Activated naive CD8-positive, alpha-beta T cell treated with anti-CD3 and anti-CD28 coated beads for 36 hours (primary cell): ENCODE results near the gene HIGD1B. TPM values are rescaled to one million over a fixed set of nuclear protein-coding genes. Genes with fewer than 3 reads are reported as not detected.
"Not testable (repeated sequence)": the region's sequence is repeated elsewhere in the genome, so short reads cannot be mapped to it uniquely, and the experiment has no call there.

Source experiments
- DNase-seq: peaks from one replicate; pipeline ENCODE4 v3.0.0; 2021
- H3K27ac Mint-ChIP-seq: one replicate; pipeline ENCODE4 v1.8.0; 2022; ENCODE audit warnings: mild to moderate bottlenecking, moderate library complexity, mixed read lengths
- H3K27me3 Mint-ChIP-seq: one replicate; pipeline ENCODE4 v1.8.0; 2022; ENCODE audit warnings: mild to moderate bottlenecking, mixed read lengths
- H3K36me3 Mint-ChIP-seq: one replicate; pipeline ENCODE4 v1.8.0; 2021; ENCODE audit warnings: mild to moderate bottlenecking, mixed read lengths
- H3K4me1 Mint-ChIP-seq: one replicate; pipeline ENCODE4 v1.8.0; 2021; ENCODE audit warnings: mixed read lengths
- H3K4me3 Mint-ChIP-seq: one replicate; pipeline ENCODE4 v1.8.0; 2022; ENCODE audit warnings: mild to moderate bottlenecking, moderate library complexity, mixed read lengths
- H3K9me3 Mint-ChIP-seq: one replicate; pipeline ENCODE4 v1.8.0; 2022; ENCODE audit warnings: mixed read lengths
- total RNA-seq, 2 experiments: library from RNA; stranded (reverse); gene quantifications; one replicate each; pipeline ENCODE4 v1.2.3, GENCODE V29; 2021

The HIGD1B gene
- not detected for total RNA-seq

- Mint-ChIP-seq H3K27me3 (no peaks in the 10 kb centered on the region), H3K4me1 (no peaks in the 10 kb centered on the region), H3K27ac (no peak within 1 kb of the TSS), H3K4me3 (no peak within 1 kb of the TSS), H3K36me3 (peaks cover 4% of the 10 kb centered on the region), H3K9me3 (no peaks in the 10 kb centered on the region)
- DNase-seq = no peak
These were observed at the start of gene HIGD1B for GRCh38 chr17:44847586-44847985. HIGD1B (plus strand) TSS chr17:44847883; CDS start chr17:44848153, 270 bp downstream.

- no peak overlapping the region for H3K4me3 Mint-ChIP-seq
These were observed 49.3 kb upstream of the HIGD1B start for GRCh38 chr17:44798356-44798755.

GRCh38 chr17:44801880-44802279, 45.8 kb upstream of the HIGD1B start:
- no peaks in the 10 kb centered on the region for H3K27me3 Mint-ChIP-seq
- no peaks in the 10 kb centered on the region for H3K9me3 Mint-ChIP-seq
- no peak overlapping the region for H3K4me3 Mint-ChIP-seq
- no peak for DNase-seq
- no peak overlapping the region for H3K27ac Mint-ChIP-seq
- H3K4me1 Mint-ChIP-seq = peaks cover 2% of the 10 kb centered on the region
- peaks cover 3% of the 10 kb centered on the region for H3K36me3 Mint-ChIP-seq

More at GRCh38 chr17:44798356-44798755, 49.3 kb upstream of the HIGD1B start:
- Mint-ChIP-seq H3K4me1 (peaks cover 7% of the 10 kb centered on the region), H3K9me3 (no peaks in the 10 kb centered on the region), H3K36me3 (no peaks in the 10 kb centered on the region), H3K27ac (no peak overlapping the region), H3K27me3 (no peaks in the 10 kb centered on the region)
- no peak for DNase-seq

GRCh38 chr17:44804302-44805089, 43.2 kb upstream of the HIGD1B start:
- DNase-seq = no peak
- peaks cover 3% of the 10 kb centered on the region for H3K36me3 Mint-ChIP-seq
- H3K27ac Mint-ChIP-seq = no peak overlapping the region

GRCh38 chr17:44807093-44807816, 40.4 kb upstream of the HIGD1B start:
- no peaks in the 10 kb centered on the region for H3K4me1 Mint-ChIP-seq
- H3K27ac Mint-ChIP-seq = no peak overlapping the region
- peaks cover 3% of the 10 kb centered on the region for H3K36me3 Mint-ChIP-seq
- no peak overlapping the region for H3K4me3 Mint-ChIP-seq
- peaks cover 5% of the 10 kb centered on the region for H3K27me3 Mint-ChIP-seq
- H3K9me3 Mint-ChIP-seq = no peaks in the 10 kb centered on the region
- DNase-seq = no peak

More at GRCh38 chr17:44804302-44805089, 43.2 kb upstream of the HIGD1B start:
- Mint-ChIP-seq H3K4me1 (no peaks in the 10 kb centered on the region), H3K4me3 (no peak overlapping the region), H3K9me3 (no peaks in the 10 kb centered on the region), H3K27me3 (peaks cover 5% of the 10 kb centered on the region)

- no peak for DNase-seq
- peaks cover 7% of the 10 kb centered on the region for H3K27me3 Mint-ChIP-seq
- H3K27ac Mint-ChIP-seq = no peak overlapping the region
- H3K9me3 Mint-ChIP-seq = no peaks in the 10 kb centered on the region
- H3K4me3 Mint-ChIP-seq = no peak overlapping the region
- H3K36me3 Mint-ChIP-seq = peaks cover 3% of the 10 kb centered on the region
- H3K4me1 Mint-ChIP-seq = no peaks in the 10 kb centered on the region
These were observed 39.9 kb upstream of the HIGD1B start for GRCh38 chr17:44807817-44808155.

- Mint-ChIP-seq H3K4me1 (no peaks in the 10 kb centered on the region), H3K27me3 (peaks cover 11% of the 10 kb centered on the region), H3K9me3 (no peaks in the 10 kb centered on the region), H3K4me3 (no peak overlapping the region), H3K36me3 (peaks cover 3% of the 10 kb centered on the region), H3K27ac (no peak overlapping the region)
- no peak for DNase-seq
These were observed 39.5 kb upstream of the HIGD1B start for GRCh38 chr17:44808156-44808555.

- not testable (repeated sequence) for H3K9me3 Mint-ChIP-seq, H3K36me3 Mint-ChIP-seq, H3K4me1 Mint-ChIP-seq, DNase-seq, H3K4me3 Mint-ChIP-seq, H3K27ac Mint-ChIP-seq
- H3K27me3 Mint-ChIP-seq = peaks cover 11% of the 10 kb centered on the region
These were observed 38.9 kb upstream of the HIGD1B start for GRCh38 chr17:44808656-44809388.

GRCh38 chr17:44812263-44812662, 35.4 kb upstream of the HIGD1B start:
- Mint-ChIP-seq H3K4me3 (no peak overlapping the region), H3K36me3 (no peaks in the 10 kb centered on the region), H3K27ac (no peak overlapping the region), H3K4me1 (no peaks in the 10 kb centered on the region), H3K27me3 (peaks cover 10% of the 10 kb centered on the region), H3K9me3 (no peaks in the 10 kb centered on the region)
- DNase-seq = no peak

GRCh38 chr17:44818508-44818907, 29.2 kb upstream of the HIGD1B start:
- H3K4me3 Mint-ChIP-seq, H3K27ac Mint-ChIP-seq, DNase-seq, H3K36me3 Mint-ChIP-seq, H3K4me1 Mint-ChIP-seq, H3K9me3 Mint-ChIP-seq: not testable (repeated sequence)
- peaks cover 21% of the 10 kb centered on the region for H3K27me3 Mint-ChIP-seq

GRCh38 chr17:44820631-44821212, 27.0 kb upstream of the HIGD1B start:
- no peaks in the 10 kb centered on the region for H3K36me3 Mint-ChIP-seq
- H3K4me3 Mint-ChIP-seq = no peak overlapping the region
- peaks cover 30% of the 10 kb centered on the region for H3K27me3 Mint-ChIP-seq
- no peak for DNase-seq
- H3K27ac Mint-ChIP-seq = no peak overlapping the region
- H3K4me1 Mint-ChIP-seq = peaks cover 3% of the 10 kb centered on the region
- H3K9me3 Mint-ChIP-seq = no peaks in the 10 kb centered on the region

- Mint-ChIP-seq H3K4me1 (peaks cover 11% of the 10 kb centered on the region), H3K27me3 (peaks cover 57% of the 10 kb centered on the region)
- H3K36me3 Mint-ChIP-seq, H3K4me3 Mint-ChIP-seq, H3K27ac Mint-ChIP-seq, H3K9me3 Mint-ChIP-seq, DNase-seq: not testable (repeated sequence)
These were observed 22.4 kb upstream of the HIGD1B start for GRCh38 chr17:44825236-44825635.

- Mint-ChIP-seq H3K4me1 (peaks cover 11% of the 10 kb centered on the region), H3K4me3 (no peak overlapping the region), H3K27ac (no peak overlapping the region), H3K27me3 (peaks cover 57% of the 10 kb centered on the region), H3K36me3 (no peaks in the 10 kb centered on the region), H3K9me3 (no peaks in the 10 kb centered on the region)
- no peak for DNase-seq
These were observed 21.4 kb upstream of the HIGD1B start for GRCh38 chr17:44826123-44826790.

GRCh38 chr17:44827863-44828262, 19.8 kb upstream of the HIGD1B start:
- no peak overlapping the region for H3K27ac Mint-ChIP-seq
- no peaks in the 10 kb centered on the region for H3K36me3 Mint-ChIP-seq

More at GRCh38 chr17:44827863-44828262, 19.8 kb upstream of the HIGD1B start:
- no peak for DNase-seq
- Mint-ChIP-seq H3K9me3 (no peaks in the 10 kb centered on the region), H3K27me3 (peaks cover 74% of the 10 kb centered on the region), H3K4me3 (no peak overlapping the region), H3K4me1 (peaks cover 11% of the 10 kb centered on the region)
